Germinal center (tissue), 1 donor: Measurements from ENCODE around the gene ZDHHC8.

Source experiments
- DNase-seq: peaks from one replicate; pipeline ENCODE4 v3.0.0; 2012; ENCODE audit warnings: mixed read lengths, low spot score

Gene ZDHHC8

GRCh38 chr22:20193761-20194494 lies 62.3 kb downstream of the ZDHHC8 start:
- no peak for DNase-seq

GRCh38 chr22:20194681-20195593 lies 63.3 kb downstream of the ZDHHC8 start:
- DNase-seq, result no peak

GRCh38 chr22:20196094-20196842 lies 64.7 kb downstream of the ZDHHC8 start:
- no peak for DNase-seq
